ENCODE measurements around the gene NIM1K. TPM values are rescaled to one million over a fixed set of nuclear protein-coding genes. Genes with fewer than 3 reads are reported as not detected.

The NIM1K gene
- total RNA-seq, 1 donor, result 0.43 TPM

DNA sequence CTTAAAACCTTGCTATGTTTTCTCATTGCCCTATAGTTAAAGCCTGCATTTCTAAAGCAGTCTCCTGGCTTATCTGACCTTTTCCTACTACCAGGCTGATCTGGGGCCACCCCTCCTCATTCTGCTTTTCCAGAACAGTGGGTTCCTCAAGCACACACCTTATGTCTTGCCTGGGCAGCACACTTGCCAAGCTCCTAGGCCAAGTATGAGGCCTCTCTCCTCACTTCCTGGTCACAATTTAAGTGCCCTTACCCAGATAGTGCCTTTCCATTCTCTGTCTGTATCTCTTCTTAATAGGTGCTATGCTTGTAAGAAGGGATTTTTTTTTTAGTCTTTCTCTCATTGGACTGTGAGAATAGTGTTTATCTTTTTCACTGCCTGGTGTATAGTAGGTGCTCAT is 81.5 kb downstream of the NIM1K start:
- H3K4me3 ChIP-seq (ENCODE audit: low read depth, low read length), result no peak overlapping the region
- DNase-seq (ENCODE audit: low read depth), result no peak
- TF ChIP-seq, protein P1, sequence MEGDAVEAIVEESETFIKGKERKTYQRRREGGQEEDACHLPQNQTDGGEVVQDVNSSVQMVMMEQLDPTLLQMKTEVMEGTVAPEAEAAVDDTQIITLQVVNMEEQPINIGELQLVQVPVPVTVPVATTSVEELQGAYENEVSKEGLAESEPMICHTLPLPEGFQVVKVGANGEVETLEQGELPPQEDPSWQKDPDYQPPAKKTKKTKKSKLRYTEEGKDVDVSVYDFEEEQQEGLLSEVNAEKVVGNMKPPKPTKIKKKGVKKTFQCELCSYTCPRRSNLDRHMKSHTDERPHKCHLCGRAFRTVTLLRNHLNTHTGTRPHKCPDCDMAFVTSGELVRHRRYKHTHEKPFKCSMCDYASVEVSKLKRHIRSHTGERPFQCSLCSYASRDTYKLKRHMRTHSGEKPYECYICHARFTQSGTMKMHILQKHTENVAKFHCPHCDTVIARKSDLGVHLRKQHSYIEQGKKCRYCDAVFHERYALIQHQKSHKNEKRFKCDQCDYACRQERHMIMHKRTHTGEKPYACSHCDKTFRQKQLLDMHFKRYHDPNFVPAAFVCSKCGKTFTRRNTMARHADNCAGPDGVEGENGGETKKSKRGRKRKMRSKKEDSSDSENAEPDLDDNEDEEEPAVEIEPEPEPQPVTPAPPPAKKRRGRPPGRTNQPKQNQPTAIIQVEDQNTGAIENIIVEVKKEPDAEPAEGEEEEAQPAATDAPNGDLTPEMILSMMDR (IDR thresholded peaks at IDR 0.05; ENCODE audit: insufficient read depth, low read depth, low read length), result no peak

DNA sequence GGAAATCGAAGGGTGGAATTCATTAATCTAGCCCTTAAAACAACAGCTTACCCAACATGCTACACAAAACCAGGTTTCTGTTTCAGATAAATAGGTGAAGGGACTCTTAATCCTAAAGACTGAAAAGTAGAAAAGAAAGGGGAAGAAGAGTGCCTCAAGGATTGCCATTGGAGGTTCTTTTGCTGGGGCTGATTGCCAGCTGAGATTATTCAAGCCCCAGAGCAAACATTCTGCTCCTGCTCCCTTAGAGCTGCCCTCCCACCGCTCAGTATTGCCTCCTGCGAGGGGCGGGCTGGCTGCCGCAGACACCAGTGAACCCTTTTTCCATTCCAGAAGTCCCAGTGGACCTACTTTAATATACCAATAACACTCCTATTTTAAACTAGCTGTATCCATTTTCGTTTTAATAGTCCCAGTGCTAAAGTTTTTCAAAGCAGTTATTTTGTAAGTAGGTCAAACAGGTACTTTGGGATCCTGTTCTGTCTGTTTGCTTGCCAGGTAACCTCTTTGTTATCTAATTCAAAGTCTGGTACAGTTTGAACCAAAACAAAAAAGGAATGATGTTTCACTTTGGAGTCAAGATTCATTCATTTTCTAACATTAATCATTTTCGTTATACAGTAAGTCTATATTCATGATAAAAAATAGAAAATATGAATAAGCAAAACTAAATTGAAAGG is 82.5 kb downstream of the NIM1K start:
- H3K4me3 ChIP-seq (ENCODE audit: low read depth, low read length), result no peak overlapping the region
- TF ChIP-seq, protein P1 (IDR thresholded peaks at IDR 0.05; ENCODE audit: insufficient read depth, low read depth, low read length), result no peak
- DNase-seq (ENCODE audit: low read depth), result no peak

DNA sequence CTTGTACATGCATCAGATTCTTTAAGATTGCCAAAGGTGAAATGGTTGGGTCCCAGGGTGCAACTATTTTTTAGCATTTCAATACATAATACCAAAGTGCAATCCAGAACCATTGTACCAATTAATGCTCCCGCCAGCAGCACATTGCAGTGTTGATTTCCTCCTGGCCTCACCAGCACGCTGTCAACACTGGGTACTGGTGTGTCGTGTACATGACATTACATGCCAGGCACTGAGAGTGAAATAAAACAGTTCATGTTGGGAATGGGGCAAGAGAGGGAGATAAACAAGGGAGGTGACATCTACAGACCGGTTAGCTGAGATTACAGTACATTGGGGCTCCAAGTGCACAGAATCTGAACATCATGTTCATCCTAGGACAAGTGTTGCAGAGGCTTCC is 83.4 kb downstream of the NIM1K start:
- H3K4me3 ChIP-seq (ENCODE audit: low read depth, low read length), result no peak overlapping the region
- DNase-seq (ENCODE audit: low read depth), result no peak
- TF ChIP-seq, protein P1 (IDR thresholded peaks at IDR 0.05; ENCODE audit: insufficient read depth, low read depth, low read length), result no peak

DNA sequence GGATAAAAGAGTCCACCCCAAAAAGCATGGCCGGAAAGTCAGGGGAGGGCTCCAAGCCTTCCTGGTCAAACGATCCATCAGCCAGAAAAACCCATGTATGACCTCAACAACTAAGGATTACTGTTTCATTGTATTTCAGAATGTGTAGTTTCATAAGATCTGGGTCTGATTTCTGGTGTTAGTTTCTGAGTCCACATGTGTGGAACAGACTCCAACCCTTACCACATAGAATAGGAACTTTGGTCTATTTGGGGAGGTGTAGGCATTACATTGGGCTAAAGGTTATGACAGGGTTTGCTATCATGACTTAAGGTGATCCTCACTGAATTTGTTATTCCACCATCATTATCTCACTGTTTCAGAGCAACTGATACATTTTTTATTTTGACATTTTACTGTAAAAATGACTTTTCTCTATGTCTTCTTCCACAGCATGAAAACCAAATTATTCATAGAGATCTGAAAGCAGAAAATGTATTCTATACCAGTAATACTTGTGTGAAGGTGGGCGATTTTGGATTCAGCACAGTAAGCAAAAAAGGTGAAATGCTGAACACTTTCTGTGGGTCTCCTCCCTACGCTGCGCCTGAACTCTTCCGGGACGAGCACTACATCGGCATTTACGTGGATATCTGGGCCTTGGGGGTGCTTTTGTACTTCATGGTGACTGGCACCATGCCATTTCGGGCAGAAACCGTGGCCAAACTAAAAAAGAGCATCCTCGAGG is 87.7 kb downstream of the NIM1K start:
- H3K4me3 ChIP-seq (ENCODE audit: low read depth, low read length), result no peak overlapping the region
- TF ChIP-seq, protein P1 (IDR thresholded peaks at IDR 0.05; ENCODE audit: insufficient read depth, low read depth, low read length), result no peak
- no peak for DNase-seq (ENCODE audit: low read depth)

DNA sequence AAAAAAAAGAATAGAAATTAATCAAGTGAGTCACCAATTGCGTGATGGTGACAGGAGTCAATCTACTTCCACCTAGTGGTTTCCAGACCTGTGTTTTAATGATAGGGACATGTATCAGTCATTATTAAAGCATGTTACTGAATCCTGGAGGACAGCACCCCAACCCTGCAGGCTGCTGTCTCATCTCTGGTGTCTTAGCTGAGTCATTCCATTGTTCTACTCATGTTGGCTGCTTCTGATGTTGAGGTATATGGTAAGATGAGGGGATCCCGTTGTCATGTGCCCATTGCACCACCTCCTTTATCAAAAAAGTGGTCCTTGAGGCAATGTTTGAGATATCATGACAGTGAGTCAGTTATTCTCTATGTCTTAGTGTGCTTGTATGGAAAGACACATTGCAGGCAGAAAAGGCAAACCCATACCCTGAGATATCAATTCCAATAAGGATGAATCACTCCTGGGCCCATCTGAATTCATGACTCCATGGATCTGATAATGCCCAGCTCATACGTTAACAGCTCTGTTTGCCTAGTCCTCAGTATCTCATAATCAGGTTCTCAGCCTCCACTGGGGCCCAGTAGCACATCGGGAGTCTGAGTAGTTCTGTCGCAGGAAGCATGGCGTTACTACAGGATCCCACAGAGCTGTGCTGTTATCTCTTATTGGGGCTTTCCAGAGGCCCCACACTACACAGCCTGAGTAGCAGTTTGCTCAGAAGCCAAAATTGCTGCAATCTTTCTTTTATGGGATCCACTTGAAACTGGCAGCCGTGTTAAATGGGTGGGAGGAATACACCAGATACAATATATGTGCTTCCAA is 90.0 kb downstream of the NIM1K start:
- no peak for DNase-seq (ENCODE audit: low read depth)
- TF ChIP-seq, protein P1 (IDR thresholded peaks at IDR 0.05; ENCODE audit: insufficient read depth, low read depth, low read length), result no peak
- no peak overlapping the region for H3K4me3 ChIP-seq (ENCODE audit: low read depth, low read length)

DNA sequence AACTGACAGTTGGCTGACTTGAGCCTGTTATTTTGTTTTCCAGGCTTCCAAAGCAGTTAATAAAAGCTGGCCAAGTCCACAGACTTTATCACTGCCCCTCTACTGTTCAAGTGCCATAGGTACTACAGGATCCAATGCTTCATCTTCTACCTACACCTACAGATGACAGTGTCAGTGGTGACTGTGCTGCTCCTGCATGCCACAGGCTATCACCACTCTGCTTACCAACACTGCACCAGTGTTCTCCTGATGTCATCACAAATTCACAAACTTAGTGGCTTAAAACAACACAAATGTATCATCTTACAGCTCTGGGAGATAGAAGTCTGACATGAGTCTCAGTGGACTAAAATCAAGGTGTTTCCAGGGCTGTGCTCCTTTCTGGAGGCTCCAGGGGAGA is 94.6 kb downstream of the NIM1K start:
- TF ChIP-seq, protein P1 (IDR thresholded peaks at IDR 0.05; ENCODE audit: insufficient read depth, low read depth, low read length), result no peak

More for the DNA sequence above, 94.6 kb downstream of the NIM1K start:
- no peak overlapping the region for H3K4me3 ChIP-seq (ENCODE audit: low read depth, low read length)
- DNase-seq (ENCODE audit: low read depth), result no peak
